ENCODE results near the gene TTC21B. TPM values are rescaled to one million over a fixed set of nuclear protein-coding genes. Genes with fewer than 3 reads are reported as not detected.

The TTC21B gene
- total and polyA plus RNA-seq, 9 of the 15 experiments (the other 6 are each of a cell fraction or from before 2014, with no cell fraction given) = 5.2 to 34.9 (median 18.5) TPM

DNA sequence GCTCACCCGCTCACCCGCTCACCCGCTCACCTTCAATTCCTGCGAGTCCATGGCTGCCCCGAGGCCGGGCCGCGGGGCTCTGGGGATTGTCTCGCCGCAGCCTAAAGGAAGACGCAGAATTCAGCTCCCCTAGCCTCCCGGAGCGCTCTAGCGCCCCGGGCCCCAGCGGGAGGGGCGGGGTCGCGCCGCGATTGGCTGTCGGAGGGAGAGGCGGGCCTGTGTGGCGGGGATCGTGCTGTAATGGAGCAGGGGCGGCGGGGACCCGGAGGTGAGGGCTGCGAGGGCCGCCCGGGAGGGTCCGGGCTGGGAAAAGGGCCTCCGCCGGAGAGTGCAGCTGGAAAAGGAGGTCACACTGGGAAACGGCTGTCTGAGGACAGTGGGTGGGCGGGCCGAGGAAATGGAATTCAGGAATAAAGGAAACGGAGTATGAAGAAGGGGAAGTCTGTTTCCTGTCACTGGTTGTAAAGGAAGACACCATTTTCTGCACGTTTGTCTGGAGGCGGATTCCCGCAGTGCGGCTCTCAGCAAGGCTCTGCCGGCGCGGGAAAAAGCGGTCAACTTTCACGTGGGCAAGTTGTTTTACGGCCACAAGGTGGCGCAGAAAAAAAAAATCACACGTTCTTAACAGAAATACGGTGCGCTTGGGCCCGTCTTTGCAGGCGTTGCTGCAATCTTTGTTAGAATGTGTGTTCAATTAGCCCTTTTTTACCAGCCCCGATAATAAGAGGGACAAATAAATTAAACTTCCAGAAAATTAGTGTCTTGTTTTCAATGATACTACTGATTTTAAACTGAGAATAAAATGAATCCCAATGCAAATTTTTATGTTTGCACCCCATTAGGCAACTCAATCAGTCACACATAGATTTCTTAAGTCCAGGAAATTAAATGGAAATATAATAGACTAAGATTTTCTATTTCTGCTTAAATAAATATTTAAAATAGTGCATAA is at the start of gene TTC21B (continued):
- TF ChIP-seq NCOA2 (IDR thresholded peaks at IDR 0.05; ENCODE audit: partially characterized antibody in 2 of 2) (peak in 1 of 2 experiments; percentile 78), SP1 (CRISPR knock-in tag; IDR thresholded peaks at IDR 0.05) (peak; percentile 79), EP400 (IDR thresholded peaks at IDR 0.05) (peak; percentile 93), ZNF740 (CRISPR knock-in tag; IDR thresholded peaks at IDR 0.05) (no peak), ZNF740 (tag; IDR thresholded peaks at IDR 0.05) (no peak), ZNF785 (CRISPR knock-in tag; IDR thresholded peaks at IDR 0.05) (no peak), KLF1 (tag; IDR thresholded peaks at IDR 0.05) (0 out of 2 replicates have a peak, but pooled peaks have one; percentile 52), NUFIP1 (IDR thresholded peaks at IDR 0.05; ENCODE audit: partially characterized antibody) (no peak), ZBTB1 (CRISPR knock-in tag; IDR thresholded peaks at IDR 0.05; ENCODE audit: borderline replicate concordance, low read depth) (0 out of 2 replicates have a peak, but pooled peaks have one; percentile 26), CC2D1A (IDR thresholded peaks at IDR 0.05) (peak; percentile 75; the same call in 1 of the 2 replicates), JUNB (CRISPR knock-in tag; conservative IDR thresholded peaks at IDR 0.05) (no peak), ZNF212 (CRISPR knock-in tag; IDR thresholded peaks at IDR 0.05) (no peak), HDAC1 (IDR thresholded peaks at IDR 0.05) (peak; percentile 9 to 88; a peak in 2 of 4 replicates), KAT7 (CRISPR knock-in tag; IDR thresholded peaks at IDR 0.05; ENCODE audit: borderline replicate concordance) (peak; percentile 95; the same call in 1 of the 2 replicates), HCFC1 (IDR thresholded peaks at IDR 0.05; ENCODE audit: low read depth, low read length) (peak; percentile 49), NCOA1 (IDR thresholded peaks at IDR 0.05; ENCODE audit: low read depth) (peak; percentile 65; the same call in 1 of the 2 replicates), KLF13 (tag; IDR thresholded peaks at IDR 0.05; ENCODE audit: borderline replicate concordance, low read depth) (0 out of 2 replicates have a peak, but pooled peaks have one; percentile 52), NR1H2 (CRISPR knock-in tag; IDR thresholded peaks at IDR 0.05) (0 out of 2 replicates have a peak, but pooled peaks have one; percentile 85), POLR2H (tag; IDR thresholded peaks at IDR 0.05; ENCODE audit: low read depth) (peak; percentile 57), ZNF23 (CRISPR knock-in tag; IDR thresholded peaks at IDR 0.05) (no peak), PTBP1 (IDR thresholded peaks at IDR 0.05; ENCODE audit: low read depth, low read length) (peak; percentile 58; the same call in 1 of the 2 replicates), CSDE1 (IDR thresholded peaks at IDR 0.05) (peak in 1 of 2 experiments; percentile 37; a peak in 1 of 4 replicates), ELF1 (tag; IDR thresholded peaks at IDR 0.05) (no peak)
- TF ChIP-seq, protein P1, sequence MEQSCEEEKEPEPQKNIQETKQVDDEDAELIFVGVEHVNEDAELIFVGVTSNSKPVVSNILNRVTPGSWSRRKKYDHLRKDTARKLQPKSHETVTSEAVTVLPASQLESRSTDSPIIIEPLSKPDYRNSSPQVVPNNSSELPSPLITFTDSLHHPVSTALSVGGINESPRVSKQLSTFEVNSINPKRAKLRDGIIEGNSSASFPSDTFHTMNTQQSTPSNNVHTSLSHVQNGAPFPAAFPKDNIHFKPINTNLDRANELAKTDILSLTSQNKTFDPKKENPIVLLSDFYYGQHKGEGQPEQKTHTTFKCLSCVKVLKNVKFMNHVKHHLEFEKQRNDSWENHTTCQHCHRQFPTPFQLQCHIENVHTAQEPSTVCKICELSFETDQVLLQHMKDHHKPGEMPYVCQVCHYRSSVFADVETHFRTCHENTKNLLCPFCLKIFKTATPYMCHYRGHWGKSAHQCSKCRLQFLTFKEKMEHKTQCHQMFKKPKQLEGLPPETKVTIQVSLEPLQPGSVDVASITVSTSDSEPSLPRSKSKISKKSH (CRISPR knock-in tag; IDR thresholded peaks at IDR 0.05) = no peak

Measured in K562 (cell line).